ENCODE results near the gene CHCT1. TPM values are rescaled to one million over a fixed set of nuclear protein-coding genes. Genes with fewer than 3 reads are reported as not detected.

The CHCT1 gene
- total RNA-seq, 1 donor from 2014 or later = not detected

DNA sequence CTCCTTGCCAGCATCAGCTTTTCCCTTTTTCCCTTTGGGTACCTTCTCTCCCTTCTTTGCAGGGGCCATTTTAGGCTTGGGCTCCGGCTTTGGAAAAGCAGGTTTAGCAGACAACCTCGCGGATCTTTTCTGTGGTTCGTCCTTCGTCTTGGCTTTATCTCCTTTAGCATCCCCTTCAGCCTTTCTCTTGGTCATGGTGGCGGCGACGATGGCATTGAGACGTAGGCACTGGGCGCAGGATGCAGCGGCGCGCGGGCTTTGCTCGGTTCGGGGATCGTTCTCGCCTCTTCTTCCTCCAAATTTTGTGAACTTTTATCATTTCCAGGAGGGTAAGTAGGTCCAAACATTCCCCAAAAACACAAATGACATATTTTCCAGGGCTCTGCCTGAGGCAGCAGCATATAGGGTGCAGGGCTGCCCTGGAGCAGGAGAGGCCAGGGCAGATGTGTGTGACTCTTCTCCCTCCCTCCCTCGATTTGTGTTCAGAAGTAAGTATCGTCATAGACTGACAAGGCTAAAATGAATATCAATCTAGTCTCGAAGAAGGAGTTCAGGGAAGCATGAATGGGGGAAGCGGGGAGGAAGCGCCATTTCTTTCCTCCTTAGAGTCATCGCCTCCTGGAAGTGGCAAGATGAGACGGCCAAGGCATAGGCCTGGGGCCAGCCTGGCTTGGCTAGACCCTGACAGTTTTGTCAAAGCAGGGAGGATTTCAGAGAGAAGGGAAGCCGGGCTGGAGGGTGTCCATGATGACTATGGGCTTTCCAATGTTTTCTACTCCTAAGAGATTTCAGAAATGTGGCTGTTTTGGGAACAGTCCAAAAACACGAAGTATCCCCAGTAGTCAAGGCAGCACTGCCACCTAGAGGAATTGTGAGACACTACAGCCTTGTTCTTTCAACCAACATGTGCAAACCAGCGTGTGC, 13.2 kb downstream of the CHCT1 start:
- no peak for DNase-seq (ENCODE audit: low spot score)
- intact Hi-C loops (cut with DNase I) = loop anchor here (1.0 to 5.0 kb wide), 3 partner anchors 48 to 294 kb away; no protein-coding TSS in a partner anchor

DNA sequence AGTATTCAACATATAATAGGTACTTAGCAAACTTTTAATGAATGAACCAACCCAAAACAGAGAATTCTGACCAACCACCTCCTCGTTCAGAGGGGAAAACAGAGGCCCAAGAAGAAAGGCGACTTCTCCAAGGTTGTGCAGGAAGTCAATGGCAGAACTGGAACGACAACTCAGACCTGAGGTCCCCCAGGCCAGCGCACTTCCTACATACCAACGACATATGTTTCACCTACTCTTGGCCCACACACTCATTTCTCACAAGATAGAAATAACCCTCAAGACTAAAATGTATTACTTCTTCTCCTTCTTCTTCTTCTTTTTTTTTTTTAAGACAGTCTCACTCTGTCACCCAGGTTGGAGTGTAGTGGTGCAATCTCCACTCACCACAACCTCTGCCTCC, 14.4 kb downstream of the CHCT1 start:
- no peak for DNase-seq (ENCODE audit: low spot score)
- intact Hi-C loops (cut with DNase I) = loop anchor here (1.0 to 5.0 kb wide), 3 partner anchors 49 to 295 kb away; no protein-coding TSS in a partner anchor

GRCh38 chr17:60439501-60439900, 17.2 kb downstream of the CHCT1 start:
- intact Hi-C loops (cut with DNase I) = loop anchor here (5.0 kb wide), 2 partner anchors 52 to 207 kb away; no protein-coding TSS in a partner anchor

GRCh38 chr17:60442271-60443173, 20.2 kb downstream of the CHCT1 start:
- intact Hi-C loops (cut with DNase I) = no loop called here
- DNase-seq (ENCODE audit: low spot score) = no peak

More at GRCh38 chr17:60439501-60439900, 17.2 kb downstream of the CHCT1 start:
- no peak for DNase-seq (ENCODE audit: low spot score)

- DNase-seq (ENCODE audit: low spot score) = no peak
- intact Hi-C loops (cut with DNase I) = no loop called here
These were observed 21.4 kb downstream of the CHCT1 start for GRCh38 chr17:60443713-60444112.

GRCh38 chr17:60445144-60445543, 22.9 kb downstream of the CHCT1 start:
- no peak for DNase-seq (ENCODE audit: low spot score)
- intact Hi-C loops (cut with DNase I) = no loop called here

- DNase-seq (ENCODE audit: low spot score) = no peak
- intact Hi-C loops (cut with DNase I) = no loop called here
These were observed 25.1 kb downstream of the CHCT1 start for GRCh38 chr17:60447375-60447774.

DNA sequence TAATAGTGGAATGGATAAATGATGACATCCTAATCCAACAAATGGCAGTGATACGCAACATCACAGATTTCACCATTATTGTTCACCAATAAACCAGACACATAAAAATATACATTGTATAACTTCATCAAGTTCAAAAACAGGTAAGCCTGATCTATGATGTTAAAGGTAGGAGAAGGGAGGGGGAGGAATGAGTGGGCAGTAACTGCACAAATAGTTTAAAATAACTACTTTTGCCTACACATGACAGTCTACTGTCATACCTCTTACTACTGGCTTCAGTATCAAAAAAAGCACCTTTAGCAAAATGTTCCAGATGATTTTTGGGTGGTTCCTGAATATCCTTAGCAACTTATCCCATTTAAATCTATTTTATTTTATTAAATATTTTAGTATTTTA, 28.8 kb downstream of the CHCT1 start:
- intact Hi-C loops (cut with DNase I) = no loop called here
- no peak for DNase-seq (ENCODE audit: low spot score)

GRCh38 chr17:60451965-60452364, 29.7 kb downstream of the CHCT1 start:
- intact Hi-C loops (cut with DNase I) = no loop called here
- no peak for DNase-seq (ENCODE audit: low spot score)

GRCh38 chr17:60455378-60455777, 33.1 kb downstream of the CHCT1 start:
- intact Hi-C loops (cut with DNase I) = no loop called here
- no peak for DNase-seq (ENCODE audit: low spot score)

- no peak for DNase-seq (ENCODE audit: low spot score)
- intact Hi-C loops (cut with DNase I) = no loop called here
These were observed 34.9 kb downstream of the CHCT1 start for GRCh38 chr17:60457148-60457547.

DNA sequence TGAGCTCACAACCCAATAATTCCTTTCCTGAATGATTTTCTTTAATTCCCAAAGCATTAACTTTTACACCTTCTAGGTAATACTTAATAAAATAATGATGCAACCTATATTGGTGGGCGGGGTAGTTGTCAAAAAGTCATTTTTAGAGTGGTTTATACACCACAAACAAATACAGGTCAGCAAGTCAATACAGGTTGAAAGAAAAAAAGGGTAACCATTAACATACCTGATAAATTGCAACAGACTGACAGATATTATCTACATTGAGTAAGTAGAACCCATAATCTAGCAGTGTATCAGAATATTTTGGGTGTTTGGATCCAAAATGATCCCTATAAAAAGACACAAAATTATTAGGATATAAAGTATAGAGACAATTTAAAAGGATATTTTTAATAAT, 39.3 kb downstream of the CHCT1 start:
- intact Hi-C loops (cut with DNase I) = loop anchor here (10.0 kb wide), 1 partner anchor 173 kb away; no protein-coding TSS in a partner anchor
- DNase-seq (ENCODE audit: low spot score) = no peak

DNA sequence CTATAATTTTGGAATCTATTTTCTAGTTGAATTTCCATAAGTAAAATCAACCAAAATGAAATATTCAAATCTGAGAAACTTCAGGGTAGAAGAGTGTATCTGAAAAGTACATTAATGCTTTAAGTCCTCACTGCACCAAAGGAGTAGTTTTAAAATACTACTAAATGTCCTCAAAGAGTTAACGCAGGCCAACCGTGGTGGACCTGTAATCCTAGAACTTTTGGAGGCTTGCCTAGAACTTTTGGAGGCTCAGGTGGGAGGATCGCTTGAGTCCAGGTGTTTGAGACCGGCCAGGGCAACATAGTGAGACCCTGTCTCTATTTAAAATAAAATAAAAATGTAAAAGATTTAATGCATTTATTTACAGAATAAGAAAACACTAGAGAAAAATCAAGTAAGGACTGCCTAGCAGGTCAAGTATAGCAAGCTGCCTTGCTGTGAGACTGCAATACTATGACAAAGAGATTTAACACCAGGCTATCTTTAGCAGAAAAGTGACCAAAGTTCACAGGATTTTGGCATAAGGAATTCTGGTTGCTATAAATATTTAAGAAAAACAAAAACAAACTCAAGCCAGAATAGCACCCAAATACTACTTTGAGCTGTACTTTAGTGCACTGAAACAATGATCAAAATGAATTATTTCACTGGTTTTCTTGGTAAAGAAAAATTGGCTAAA, 41.0 kb downstream of the CHCT1 start:
- intact Hi-C loops (cut with DNase I) = loop anchor here (10.0 kb wide), 1 partner anchor 172 kb away; no protein-coding TSS in a partner anchor
- DNase-seq (ENCODE audit: low spot score) = no peak

- DNase-seq (ENCODE audit: low spot score) = no peak
- intact Hi-C loops (cut with DNase I) = loop anchor here (10.0 kb wide), 1 partner anchor 170 kb away; no protein-coding TSS in a partner anchor
These were observed 42.1 kb downstream of the CHCT1 start for GRCh38 chr17:60464343-60464742.

DNA sequence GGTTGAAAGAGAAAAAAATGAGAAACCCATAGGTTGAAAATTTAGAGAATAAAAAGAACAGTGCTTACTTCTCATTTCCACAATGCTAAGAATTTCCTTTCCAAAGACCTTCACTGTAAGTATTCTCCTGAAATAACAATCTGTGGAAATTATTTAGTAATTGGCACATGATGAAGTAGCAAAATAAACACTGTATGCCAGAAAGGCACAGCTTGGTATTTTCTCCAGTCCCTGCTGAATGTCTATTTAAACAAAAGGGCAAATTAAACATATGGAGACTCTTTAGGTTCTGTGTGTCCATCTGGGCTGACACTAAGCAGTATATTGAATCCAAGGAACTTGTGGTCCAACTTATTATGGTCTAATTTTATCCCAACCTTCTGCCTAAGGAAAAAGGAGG, 46.1 kb downstream of the CHCT1 start:
- DNase-seq (ENCODE audit: low spot score) = no peak
- intact Hi-C loops (cut with DNase I) = loop anchor here (5.0 to 10.0 kb wide), 2 partner anchors 59 to 166 kb away; partner anchors contain the start of gene APPBP2

GRCh38 chr17:60471451-60471850, 49.2 kb downstream of the CHCT1 start:
- intact Hi-C loops (cut with DNase I) = no loop called here
- DNase-seq (ENCODE audit: low spot score) = no peak

- intact Hi-C loops (cut with DNase I) = no loop called here
- no peak for DNase-seq (ENCODE audit: low spot score)
These were observed 50.2 kb downstream of the CHCT1 start for GRCh38 chr17:60472449-60472848.

GRCh38 chr17:60473788-60474187, 51.5 kb downstream of the CHCT1 start:
- intact Hi-C loops (cut with DNase I) = no loop called here
- no peak for DNase-seq (ENCODE audit: low spot score)
